ENCODE data around the gene LOXL4.

LOXL4 gene

DNA sequence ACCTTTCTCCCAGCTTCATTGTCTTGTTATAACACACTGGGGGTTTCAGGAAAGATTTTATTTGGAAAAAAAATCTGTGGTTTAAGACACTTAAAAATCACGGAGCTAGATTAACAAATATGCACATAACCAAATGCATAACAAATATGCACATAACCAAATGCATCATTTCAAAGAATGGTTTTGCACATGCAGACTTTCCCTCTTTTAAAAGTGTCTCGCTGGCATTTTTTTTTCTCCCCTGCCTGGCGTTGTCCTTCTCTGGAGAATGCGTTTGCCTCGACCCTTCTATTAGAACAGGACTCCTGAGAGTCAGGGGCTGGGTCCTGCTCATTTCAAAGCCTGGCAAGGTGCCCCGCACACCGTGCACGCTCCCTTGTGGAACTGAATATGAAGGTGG, 42.7 kb upstream of the LOXL4 start:
- TF ChIP-seq, protein P1, sequence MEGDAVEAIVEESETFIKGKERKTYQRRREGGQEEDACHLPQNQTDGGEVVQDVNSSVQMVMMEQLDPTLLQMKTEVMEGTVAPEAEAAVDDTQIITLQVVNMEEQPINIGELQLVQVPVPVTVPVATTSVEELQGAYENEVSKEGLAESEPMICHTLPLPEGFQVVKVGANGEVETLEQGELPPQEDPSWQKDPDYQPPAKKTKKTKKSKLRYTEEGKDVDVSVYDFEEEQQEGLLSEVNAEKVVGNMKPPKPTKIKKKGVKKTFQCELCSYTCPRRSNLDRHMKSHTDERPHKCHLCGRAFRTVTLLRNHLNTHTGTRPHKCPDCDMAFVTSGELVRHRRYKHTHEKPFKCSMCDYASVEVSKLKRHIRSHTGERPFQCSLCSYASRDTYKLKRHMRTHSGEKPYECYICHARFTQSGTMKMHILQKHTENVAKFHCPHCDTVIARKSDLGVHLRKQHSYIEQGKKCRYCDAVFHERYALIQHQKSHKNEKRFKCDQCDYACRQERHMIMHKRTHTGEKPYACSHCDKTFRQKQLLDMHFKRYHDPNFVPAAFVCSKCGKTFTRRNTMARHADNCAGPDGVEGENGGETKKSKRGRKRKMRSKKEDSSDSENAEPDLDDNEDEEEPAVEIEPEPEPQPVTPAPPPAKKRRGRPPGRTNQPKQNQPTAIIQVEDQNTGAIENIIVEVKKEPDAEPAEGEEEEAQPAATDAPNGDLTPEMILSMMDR (conservative IDR thresholded peaks at IDR 0.05): no peak
- H3K27ac ChIP-seq: peak overlapping the region; percentile 57; the same call in 1 of the 2 replicates

DNA sequence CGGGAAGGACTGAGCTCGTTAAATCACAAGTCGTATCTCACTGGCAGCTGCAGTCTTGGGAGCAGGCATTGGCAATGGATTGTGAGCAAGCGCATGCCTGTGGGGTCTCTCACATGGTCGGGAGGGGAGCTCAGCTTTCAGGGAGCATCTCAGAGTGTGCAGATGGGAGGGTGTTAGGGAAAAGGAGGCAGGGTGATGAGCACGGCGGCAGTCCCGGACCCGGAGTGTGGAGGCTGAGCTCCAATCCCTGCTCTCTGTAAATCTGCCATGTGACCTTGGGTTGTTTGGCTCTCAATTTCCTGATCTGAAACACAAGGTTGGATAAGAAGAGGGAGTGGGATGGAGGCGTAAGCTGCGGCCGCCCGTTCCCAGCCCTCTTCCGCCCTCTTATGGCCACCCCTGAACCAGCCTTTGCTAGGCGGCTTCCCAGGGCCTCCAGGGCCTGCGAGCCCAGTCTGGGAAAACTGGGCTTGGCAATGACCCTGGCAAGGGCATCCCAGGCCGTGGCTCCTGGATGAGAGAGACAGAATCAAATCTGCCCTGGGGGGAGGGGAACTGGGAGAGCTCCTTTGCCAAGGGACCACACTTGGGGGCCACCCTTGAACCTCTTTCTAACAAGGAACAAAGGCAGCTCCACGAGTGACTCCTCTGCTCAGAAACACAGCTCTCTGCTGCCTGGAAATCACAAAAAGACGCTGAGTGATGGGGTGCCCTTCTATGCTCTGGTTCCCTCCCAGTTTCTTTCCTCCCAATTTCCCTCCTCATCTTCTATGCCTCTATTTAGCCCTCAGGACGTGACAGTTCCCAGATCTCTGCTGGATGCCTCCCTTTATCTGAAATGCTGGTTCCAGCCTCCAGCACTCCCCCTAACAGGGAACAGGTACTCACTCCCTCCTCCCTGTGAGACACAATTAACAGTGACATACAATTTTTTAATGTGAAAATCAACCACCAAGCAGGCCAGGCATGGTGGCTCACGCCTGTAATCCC, 41.7 kb upstream of the LOXL4 start:
- TF ChIP-seq, protein P1 (conservative IDR thresholded peaks at IDR 0.05): peak; percentile 83
- peak overlapping the region; percentile 57 for H3K27ac ChIP-seq

DNA sequence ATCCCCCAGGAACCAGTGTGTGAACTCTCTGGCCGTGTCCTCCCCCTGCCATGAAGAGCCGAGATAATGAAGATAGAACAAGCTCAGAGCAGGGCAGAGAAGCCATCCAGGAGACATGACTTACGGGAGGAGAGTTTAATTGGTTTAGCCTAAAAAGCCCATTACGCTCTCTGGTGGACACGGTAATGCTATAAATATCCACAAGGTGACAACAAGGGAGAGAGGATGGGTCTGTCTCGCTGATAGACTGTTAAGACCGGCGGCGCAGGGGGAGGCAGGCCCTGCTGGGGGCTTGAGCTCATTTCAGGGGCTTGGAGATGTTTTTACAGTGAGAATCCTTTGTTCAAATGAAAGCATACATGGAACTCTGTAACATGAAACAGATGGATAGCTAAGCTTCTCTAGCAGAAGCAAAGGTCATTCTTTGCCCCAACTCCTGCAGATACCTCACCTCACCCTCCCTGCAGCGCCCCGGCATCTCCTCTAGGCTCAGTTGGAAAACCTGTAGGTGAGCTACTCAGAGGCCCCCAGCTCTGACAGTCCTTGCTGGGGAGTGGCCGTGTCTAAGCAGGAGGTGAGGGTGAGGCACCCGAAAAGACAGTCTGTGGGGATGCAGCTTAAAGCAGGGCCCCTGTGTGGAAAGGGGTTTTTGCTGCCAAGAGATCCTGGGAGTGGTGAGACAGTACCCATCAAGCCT, 40.8 kb upstream of the LOXL4 start:
- peak overlapping the region; percentile 57 for H3K27ac ChIP-seq
- TF ChIP-seq, protein P1 (conservative IDR thresholded peaks at IDR 0.05): no peak; the same call in 1 of the 2 replicates

DNA sequence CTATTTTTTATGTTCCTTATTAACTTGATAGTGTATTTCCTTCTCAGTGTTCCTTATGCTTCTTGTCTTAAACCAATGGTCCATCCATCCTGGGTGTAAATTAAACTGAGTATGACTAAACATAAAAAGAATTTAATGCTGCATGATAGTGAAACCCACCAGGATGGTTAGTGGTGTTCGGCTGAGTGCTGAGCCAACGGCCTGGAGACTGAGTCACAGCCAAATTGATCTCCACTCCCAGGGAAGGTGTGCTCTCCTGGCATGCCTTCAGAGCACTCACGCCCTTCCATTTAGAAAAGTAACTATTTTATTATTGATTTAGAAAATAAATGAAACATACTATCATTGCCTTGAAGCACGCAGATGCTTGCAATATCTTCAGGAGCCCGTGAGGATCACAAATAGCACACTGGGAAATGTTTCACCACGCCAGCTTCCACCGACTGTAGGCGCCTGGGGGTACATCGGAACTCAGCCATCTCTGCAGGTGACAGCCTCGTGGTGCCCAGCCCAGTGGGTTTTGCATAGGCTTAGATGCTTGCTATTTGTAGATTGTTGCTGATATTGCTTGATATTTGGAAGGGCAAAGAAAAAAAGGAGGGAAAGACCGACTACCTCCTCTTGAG, 40.0 kb upstream of the LOXL4 start:
- no peak overlapping the region for H3K27ac ChIP-seq
- TF ChIP-seq, protein P1 (conservative IDR thresholded peaks at IDR 0.05): no peak

DNA sequence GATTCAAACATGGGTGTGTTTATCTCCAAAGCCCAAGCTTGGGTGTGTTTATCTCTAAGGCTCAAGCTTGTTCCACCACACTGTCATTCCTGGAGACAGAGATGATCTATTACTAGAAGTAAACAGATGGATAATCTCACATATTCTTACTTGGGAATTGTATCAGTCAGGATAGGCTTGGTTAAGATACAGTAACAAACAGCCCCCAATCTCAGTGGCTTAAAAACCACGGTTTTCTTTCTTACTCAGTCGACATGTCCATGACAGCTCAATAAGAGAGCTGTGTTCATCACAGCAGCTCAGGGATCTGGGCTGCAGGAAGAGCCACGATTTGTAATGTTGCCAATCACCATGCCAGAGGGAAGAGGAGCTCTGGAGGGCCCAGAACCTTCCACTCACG, 38.5 kb upstream of the LOXL4 start:
- no peak overlapping the region for H3K27ac ChIP-seq
- TF ChIP-seq, protein P1 (conservative IDR thresholded peaks at IDR 0.05): no peak

DNA sequence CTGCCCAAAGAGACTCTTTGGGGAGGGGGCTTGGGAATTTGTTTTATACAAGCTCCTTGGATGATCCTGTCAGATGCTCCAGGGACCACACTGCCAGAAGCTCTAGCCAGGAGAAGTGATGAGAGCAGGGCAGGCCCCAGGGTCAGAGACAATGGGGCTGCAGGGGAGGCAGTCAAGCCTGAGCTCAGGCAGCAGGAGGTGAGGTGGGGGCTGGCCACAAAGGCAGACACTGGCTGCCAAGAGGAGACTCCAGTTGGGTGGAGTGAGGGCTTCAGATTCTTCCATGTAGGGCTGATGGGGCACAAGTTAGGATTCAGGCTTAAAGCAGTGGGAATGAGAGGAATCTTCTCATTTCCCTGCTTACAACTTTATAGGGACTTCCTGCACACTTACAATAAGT, 35.6 kb upstream of the LOXL4 start:
- TF ChIP-seq, protein P1 (conservative IDR thresholded peaks at IDR 0.05): no peak
- H3K27ac ChIP-seq: no peak overlapping the region

All from VCaP (cell line).